ENCODE data around the gene APOBEC3H.

- TF ChIP-seq CTCF (conservative IDR thresholded peaks at IDR 0.05; ENCODE audit: low read depth, low read length) (no peak), EZH2 (IDR thresholded peaks at IDR 0.05; ENCODE audit: borderline replicate concordance, low read depth, low read length, poor library complexity, severe bottlenecking) (no peak)
These were observed 55.6 kb downstream of the APOBEC3H start, which contains the start of gene CBX7 for GRCh38 chr22:39152511-39153219.
